Middle frontal gyrus (tissue), 1 donor: Measurements from ENCODE around the gene ADK.
"Not testable (repeated sequence)": the region's sequence is repeated elsewhere in the genome, so short reads cannot be mapped to it uniquely, and the experiment has no call there.

Experiments used
- DNase-seq: peaks from one replicate; pipeline ENCODE4 v3.0.0-alpha.2; 2015; ENCODE audit warnings: low spot score; ENCODE audit errors: extremely low spot score

ADK gene

GRCh38 chr10:74145133-74145532, 5.9 kb upstream of the ADK start:
- no peak for DNase-seq

DNA sequence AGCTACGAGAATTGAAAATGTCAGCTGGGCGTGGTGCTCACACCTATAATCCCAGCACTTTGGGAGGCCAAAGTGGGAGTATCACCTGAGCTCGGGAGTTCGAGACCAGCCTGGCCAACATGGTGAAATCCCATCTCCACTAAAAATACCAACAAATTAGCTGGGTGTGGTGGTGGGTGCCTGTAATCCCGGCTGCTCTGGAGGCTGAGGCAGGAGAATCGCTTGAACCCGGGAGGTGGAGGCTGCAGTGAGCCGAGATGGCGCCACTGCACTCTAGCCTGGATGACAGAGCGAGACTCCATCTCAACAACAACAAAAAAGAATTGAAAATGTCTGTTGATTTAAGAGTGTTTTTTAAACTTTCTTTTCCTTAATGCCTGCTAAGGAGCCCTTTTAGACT, 4.0 kb upstream of the ADK start:
- not testable (repeated sequence) for DNase-seq

- no peak for DNase-seq
Measured at GRCh38 chr10:74150204-74150989, 624 bp upstream of the ADK start, which contains the start of gene AP3M1. TSS of gene AP3M1 (minus strand) at chr10:74150828. CDS start at chr10:74138379, 12,449 bp downstream.

GRCh38 chr10:74151879-74152722, 1.1 kb downstream of the ADK start:
- DNase-seq = no peak

DNA sequence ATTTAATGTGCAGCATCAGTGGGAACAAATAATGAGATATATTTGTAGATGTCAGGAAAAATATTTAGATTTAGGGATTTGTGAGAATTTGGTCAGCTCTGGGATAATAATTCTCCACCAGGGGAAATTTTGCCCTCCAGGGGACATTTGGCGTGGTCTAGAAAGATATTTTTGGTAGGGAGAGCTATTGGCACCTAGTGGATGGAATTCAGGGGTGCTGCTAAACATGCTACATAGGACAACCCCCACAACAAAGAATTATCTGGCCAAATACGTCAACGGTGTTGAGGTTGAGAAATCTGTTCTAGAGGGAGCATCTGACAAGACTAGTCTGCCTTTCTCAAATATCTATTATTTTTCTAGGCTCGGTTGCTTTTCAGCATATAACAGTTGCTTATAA, 2.1 kb downstream of the ADK start:
- DNase-seq = no peak

DNA sequence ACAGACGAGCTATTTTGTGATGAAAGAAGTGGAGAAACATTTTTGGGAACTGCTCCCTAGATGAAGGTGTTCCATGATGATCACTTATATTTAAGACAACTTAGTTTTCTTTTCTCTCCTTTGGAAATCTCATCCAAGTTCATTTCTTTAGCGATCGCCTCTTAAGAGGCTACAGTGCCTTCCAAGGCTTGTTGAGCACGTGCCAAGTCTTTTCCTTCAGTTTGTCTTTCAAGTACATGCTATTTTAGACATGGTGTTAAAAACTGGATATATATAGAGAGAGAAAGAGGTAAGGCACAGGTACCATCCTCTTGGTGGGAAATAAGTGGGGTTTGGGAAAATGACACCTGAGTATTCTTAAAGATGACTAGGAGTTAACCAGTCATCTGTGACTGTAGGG, 2.7 kb downstream of the ADK start:
- no peak for DNase-seq

DNA sequence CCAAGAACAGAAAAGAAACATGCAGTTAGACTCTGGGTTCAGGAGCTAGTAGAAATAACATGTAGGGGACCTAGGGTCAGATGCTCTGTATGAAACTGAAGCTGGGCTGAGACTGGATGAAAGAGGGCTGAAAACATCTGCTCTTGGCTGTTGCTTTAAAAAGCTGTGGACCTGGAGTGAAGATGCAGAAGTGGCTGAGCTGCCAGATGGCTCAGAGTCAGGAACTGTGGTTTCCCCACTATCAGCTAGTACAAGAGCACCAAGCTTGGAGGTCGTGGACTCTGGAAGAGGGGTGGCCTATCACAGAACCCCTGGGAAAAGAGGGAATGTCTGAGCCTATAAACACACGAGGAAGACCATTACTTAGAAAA, 5.9 kb downstream of the ADK start:
- no peak for DNase-seq

DNA sequence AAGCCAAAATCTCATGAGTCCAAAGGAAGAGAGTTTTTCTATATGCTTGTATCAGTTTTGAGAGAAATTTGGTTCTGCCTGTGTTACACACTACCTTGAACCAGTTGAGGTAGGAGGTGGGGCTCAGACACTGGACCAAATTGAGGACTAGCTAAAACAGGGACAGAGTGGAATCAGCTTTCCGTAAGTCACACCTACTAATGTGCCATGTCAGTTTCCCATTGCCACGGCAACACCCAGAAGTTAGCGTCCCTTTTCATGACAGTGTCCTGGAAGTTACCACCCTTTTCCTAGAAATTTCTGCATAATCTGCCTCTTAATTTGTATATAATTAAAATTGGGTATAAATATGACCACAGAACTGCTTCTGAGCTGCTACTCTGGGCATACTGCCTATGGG, 9.0 kb downstream of the ADK start:
- no peak for DNase-seq

DNA sequence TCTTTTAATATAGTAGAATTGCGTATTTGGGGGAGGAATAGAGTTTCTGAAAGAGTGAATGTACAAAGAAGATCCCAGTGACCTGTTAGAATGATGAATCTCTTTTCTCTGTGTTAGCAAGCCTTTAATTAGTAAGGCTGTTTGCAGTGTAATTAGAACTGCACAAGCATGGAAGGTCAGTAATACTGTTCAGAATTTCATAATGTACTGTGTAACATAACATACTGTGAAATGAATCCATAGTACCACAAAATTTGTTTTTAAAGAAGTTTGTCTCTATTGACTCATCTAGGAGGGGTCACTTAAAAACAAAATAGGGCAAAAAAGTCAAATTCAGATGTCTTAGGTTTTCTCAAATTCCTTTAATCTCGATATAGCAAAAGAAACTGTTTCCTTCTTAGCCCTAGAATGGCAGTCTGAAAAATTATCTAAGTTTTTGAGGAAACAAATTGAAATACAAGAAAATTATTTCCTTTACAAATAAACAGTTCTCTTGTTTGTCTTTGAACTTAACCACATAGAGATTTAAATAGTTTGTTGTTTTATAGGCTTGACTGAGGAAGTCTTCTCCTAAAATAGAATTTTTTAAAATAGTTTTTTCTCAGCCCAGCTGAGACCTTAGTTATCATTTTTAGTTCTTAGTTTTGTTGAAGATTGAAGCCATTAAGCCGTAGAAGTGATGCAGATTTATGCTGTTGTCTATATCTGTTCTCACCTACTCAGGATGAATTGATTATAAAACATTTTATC, 12.5 kb downstream of the ADK start:
- no peak for DNase-seq

- DNase-seq = no peak
Measured at GRCh38 chr10:74164716-74165529, 13.9 kb downstream of the ADK start.

DNA sequence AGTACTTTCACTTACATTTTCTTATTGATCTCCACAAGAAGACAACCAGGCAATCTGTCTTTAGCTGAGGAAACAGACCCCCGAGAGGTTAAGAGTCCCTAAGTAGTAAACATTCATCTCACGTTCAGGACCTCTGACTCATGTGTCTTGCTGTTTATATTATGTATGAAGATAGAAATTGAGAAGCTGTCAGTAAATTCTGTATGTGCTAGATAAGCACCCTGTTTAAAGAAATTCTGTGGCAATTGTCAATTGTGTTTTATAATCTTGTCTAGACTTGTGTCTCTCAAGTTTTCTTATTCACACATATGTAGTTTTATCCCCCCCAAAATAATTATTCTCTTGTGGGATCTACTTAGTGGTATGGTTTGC, 14.5 kb downstream of the ADK start:
- DNase-seq = no peak

GRCh38 chr10:74167443-74167842, 16.4 kb downstream of the ADK start:
- no peak for DNase-seq

GRCh38 chr10:74171625-74172024, 20.6 kb downstream of the ADK start:
- DNase-seq = no peak

DNA sequence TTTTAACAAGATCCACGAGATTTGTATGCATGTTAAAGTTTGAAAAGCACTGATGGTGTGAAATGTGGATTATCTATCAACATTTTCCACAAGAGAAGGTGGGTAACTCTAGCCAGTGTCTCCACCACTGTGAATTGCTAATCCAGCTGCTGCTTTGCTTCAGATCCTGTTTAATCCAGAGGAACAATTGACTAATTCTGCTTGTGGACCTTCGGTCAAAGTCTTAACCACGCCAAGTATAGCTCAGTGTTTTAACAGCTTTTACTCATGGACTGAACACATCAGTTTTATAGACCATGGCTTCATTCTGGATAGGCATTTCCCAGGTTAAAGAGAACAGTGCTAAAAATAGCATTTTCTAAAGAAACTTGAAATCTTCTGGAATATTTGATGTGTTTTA, 23.5 kb downstream of the ADK start:
- DNase-seq = no peak

DNA sequence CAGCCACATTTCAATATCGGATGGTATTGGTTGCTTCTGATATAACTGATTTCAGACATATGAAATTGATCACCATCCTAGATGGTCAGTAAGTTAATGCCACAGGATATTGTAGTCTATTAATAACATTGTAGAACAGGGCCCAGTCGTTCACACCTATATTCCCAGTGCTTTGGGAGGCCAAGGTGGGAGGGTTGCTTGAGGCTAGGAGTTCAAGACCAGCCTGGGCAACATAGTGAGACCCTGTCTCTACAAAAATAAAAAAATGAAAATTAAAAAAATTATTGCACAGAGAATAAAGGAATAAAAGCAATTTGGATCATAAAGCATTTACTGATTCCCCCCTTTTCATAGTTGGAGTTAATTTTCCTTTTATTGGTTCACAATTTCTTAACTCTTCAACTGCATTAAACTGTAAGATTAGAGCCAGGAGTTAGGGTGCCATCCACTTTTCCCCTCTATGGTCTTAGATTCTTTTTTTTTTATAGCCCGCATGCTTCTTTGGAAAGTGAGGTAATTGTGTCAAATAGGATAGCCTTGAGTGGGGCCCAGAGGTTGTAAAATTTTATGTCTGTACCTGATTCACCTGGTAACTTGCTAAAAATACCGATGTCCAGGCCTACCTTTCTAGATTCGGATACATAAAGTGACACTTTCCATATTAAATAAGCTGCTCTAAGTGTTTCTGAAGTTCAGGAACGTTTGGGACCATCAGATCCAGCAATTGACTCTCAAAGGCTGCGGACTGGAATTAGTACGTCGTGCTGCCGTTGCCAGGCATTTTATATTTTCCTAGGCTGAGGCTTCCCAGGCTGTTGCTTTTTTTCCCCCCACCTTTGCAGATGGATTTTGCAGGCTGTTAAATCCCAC, 24.7 kb downstream of the ADK start:
- no peak for DNase-seq

DNA sequence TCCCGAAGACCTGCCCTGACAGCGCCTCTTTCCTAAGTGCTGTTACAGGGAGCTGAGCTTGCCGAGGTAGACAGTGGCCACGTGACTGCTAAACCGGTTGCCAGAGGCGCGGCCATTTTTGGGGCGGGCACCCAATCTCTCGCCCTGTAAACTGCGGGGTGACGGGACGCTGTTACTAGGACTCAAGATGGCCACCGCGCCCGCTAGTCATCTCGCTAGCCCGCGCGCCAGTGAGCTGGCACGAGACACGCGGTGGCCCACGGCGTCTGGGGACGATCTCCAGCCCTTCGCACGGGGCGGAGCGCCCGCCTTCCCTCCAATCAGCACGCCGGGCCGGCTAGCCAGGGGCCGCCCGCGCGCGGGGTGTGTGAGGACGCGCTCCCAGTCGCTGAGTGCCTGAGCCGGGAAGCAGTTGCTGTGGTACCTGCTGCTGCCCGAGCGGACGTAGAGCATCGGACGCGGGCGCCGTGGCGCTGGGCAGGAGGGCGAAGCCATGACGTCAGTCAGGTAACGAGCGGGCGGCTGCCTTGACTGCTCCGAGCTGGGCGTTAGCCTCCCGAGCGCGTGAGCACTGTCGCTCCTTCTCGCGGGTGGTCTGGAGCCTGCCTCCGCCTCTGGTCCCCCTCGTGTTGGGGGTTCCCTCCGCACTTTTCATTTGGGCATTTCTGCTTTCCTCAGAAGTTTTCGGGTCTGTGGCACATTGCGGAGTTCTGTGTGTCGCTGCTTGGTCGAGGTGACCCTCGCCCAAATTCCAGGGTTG, 25.5 kb downstream of the ADK start:
- DNase-seq = peak; percentile 84

- DNase-seq = no peak
Measured at GRCh38 chr10:74177140-74177677, 26.2 kb downstream of the ADK start.

GRCh38 chr10:74178042-74178791, 27.2 kb downstream of the ADK start:
- DNase-seq = no peak
